H1 (cell line): ENCODE results near the gene FAM53B. TPM values are rescaled to one million over a fixed set of nuclear protein-coding genes. Genes with fewer than 3 reads are reported as not detected.
A peak's percentile ranks its signal among the peaks of the same experiment; 100 is the strongest.

Source experiments
- CTCF ChIA-PET: fragments of 300-600 bp; sonication (Branson Sonifier 250); formaldehyde crosslinking; loops from one replicate; lab custom pipeline; 2021; ENCODE audit not compliant: partially characterized antibody; lab: Charles Lee
- POLR2A ChIA-PET: fragments of 300-600 bp; sonication (Branson Sonifier 250); formaldehyde crosslinking; loops from one replicate; lab custom pipeline; 2021; ENCODE audit warnings: inconsistent platforms; ENCODE audit not compliant: partially characterized antibody; lab: Charles Lee
- DNase-seq, 2 experiments: peaks; one replicate each; pipeline versions ENCODE4 v3.0.0 to v3.0.0-alpha.2; 2010 to 2022; ENCODE audit warnings: low spot score in 2 of 2, low read depth in 1 of 2, mixed read lengths in 1 of 2
- FAIRE-seq: peaks from 2 replicates; lab custom pipeline; 2011; peaks lifted over from hg19 to GRCh38; lab: Jason Lieb, UNC
- H2AFZ ChIP-seq: 2 replicates; pipeline ENCODE4 v1.8.1; 2012; ENCODE audit warnings: low read length, inconsistent platforms
- H2AK5ac ChIP-seq: 2 replicates; pipeline ENCODE4 v1.6.1; 2013; ENCODE audit warnings: low read depth, low read length
- H2BK120ac ChIP-seq: replicated peaks from 2 replicates; pipeline ENCODE3; 2013; ENCODE audit warnings: low read depth, low read length, inconsistent platforms
- H2BK12ac ChIP-seq: 2 replicates; pipeline ENCODE4 v1.6.1; 2013; ENCODE audit warnings: low read depth, low read length
- H2BK15ac ChIP-seq: 2 replicates; pipeline ENCODE4 v1.6.1; 2013; ENCODE audit warnings: low read length
- H2BK20ac ChIP-seq: 2 replicates; pipeline ENCODE4 v1.6.1; 2013; ENCODE audit warnings: low read length
- H2BK5ac ChIP-seq: 2 replicates; pipeline ENCODE4 v1.6.1; 2013; ENCODE audit warnings: low read depth, low read length
- H3K14ac ChIP-seq: 2 replicates; pipeline ENCODE4 v1.6.1; 2013; ENCODE audit warnings: inconsistent platforms; ENCODE audit not compliant: insufficient read length
- H3K18ac ChIP-seq: 2 replicates; pipeline ENCODE4 v1.6.1; 2013; ENCODE audit warnings: low read length; ENCODE audit errors: extremely low read depth
- H3K23ac ChIP-seq: 2 replicates; pipeline ENCODE4 v1.6.1; 2013; ENCODE audit warnings: inconsistent platforms; ENCODE audit not compliant: insufficient read length
- H3K23me2 ChIP-seq: 2 replicates; pipeline ENCODE4 v1.6.1; 2013; ENCODE audit warnings: low read depth, low read length
- H3K27ac ChIP-seq: 2 replicates; pipeline ENCODE4 v1.6.1; 2011; ENCODE audit warnings: low read depth, low read length, inconsistent platforms
- H3K27me3 ChIP-seq, 4 experiments: replicated peaks in 1 of 4; 1 replicate in 1 of 4; 2 replicates in 3 of 4; pipeline versions ENCODE4 v1.6.1 to v1.8.1; 2011 to 2013; ENCODE audit warnings: low read length in 3 of 4, mild to moderate bottlenecking in 3 of 4, inconsistent platforms in 2 of 4, mixed read lengths in 2 of 4, moderate library complexity in 1 of 4; ENCODE audit not compliant: control insufficient read depth in 3 of 4, insufficient read depth in 3 of 4; ENCODE audit errors: extremely low read depth in 1 of 4
- H3K36me3 ChIP-seq, 4 experiments: 2 replicates each; pipeline versions ENCODE4 v1.6.1 to v1.8.1; 2011 to 2013; ENCODE audit warnings: mild to moderate bottlenecking in 4 of 4, low read length in 3 of 4, moderate library complexity in 2 of 4, control low read depth in 1 of 4, inconsistent platforms in 1 of 4; ENCODE audit not compliant: insufficient read depth in 4 of 4, control insufficient read depth in 2 of 4
- H3K4ac ChIP-seq: replicated peaks from 2 replicates; pipeline ENCODE3; 2013; ENCODE audit warnings: low read length, low read depth, mixed read lengths, inconsistent platforms; ENCODE audit not compliant: insufficient read length
- H3K4me1 ChIP-seq, 4 experiments: replicated peaks in 1 of 4; 1 replicate in 1 of 4; 2 replicates in 3 of 4; pipeline versions ENCODE4 v1.6.1 to v1.8.1; 2011 to 2013; ENCODE audit warnings: low read length in 3 of 4, inconsistent platforms in 2 of 4, mixed read lengths in 1 of 4; ENCODE audit not compliant: insufficient read depth in 4 of 4, control insufficient read depth in 3 of 4
- H3K4me2 ChIP-seq, 2 experiments: 2 replicates each; pipeline versions ENCODE4 v1.6.1 to v1.8.1; 2011 to 2013; ENCODE audit warnings: low read depth in 2 of 2, low read length in 2 of 2, control low read depth in 1 of 2, inconsistent platforms in 1 of 2, mild to moderate bottlenecking in 1 of 2; ENCODE audit not compliant: insufficient read depth in 1 of 2
- H3K4me3 ChIP-seq, 4 experiments: fragments of 200-600, 300-600 bp in 1 of 4; sonication (generic), shearing (Covaris generic), sonication (Bioruptor Twin) in 1 of 4; 2 replicates each; pipeline versions ENCODE4 v1.5.1 to v1.8.1; 2011 to 2016; ENCODE audit warnings: low read length in 4 of 4, low read depth in 3 of 4, control low read depth in 2 of 4, inconsistent platforms in 2 of 4, mild to moderate bottlenecking in 2 of 4, mixed read lengths in 1 of 4, moderate library complexity in 1 of 4; ENCODE audit not compliant: insufficient read depth in 2 of 4; ENCODE audit errors: extremely low read depth in 1 of 4
- H3K56ac ChIP-seq: replicated peaks from 2 replicates; pipeline ENCODE3; 2013; ENCODE audit warnings: low read depth, mild to moderate bottlenecking, mixed read lengths, low read length, inconsistent platforms; ENCODE audit not compliant: insufficient read length
- H3K79me1 ChIP-seq: 2 replicates; pipeline ENCODE4 v1.6.1; 2013; ENCODE audit warnings: low read depth, low read length, control low read depth
- H3K79me2 ChIP-seq, 2 experiments: 2 replicates each; pipeline versions ENCODE4 v1.6.1 to v1.8.1; 2012 to 2013; ENCODE audit warnings: low read length in 2 of 2, mild to moderate bottlenecking in 2 of 2, inconsistent platforms in 1 of 2; ENCODE audit not compliant: insufficient read depth in 2 of 2, control insufficient read depth in 1 of 2
- H3K9ac ChIP-seq, 4 experiments: replicated peaks in 1 of 4; 1 replicate in 1 of 4; 2 replicates in 3 of 4; pipeline versions ENCODE4 v1.6.1 to v1.8.1; 2011 to 2013; ENCODE audit warnings: low read depth in 3 of 4, low read length in 3 of 4, control low read depth in 2 of 4, mild to moderate bottlenecking in 2 of 4, moderate library complexity in 2 of 4, inconsistent platforms in 1 of 4; ENCODE audit errors: extremely low read depth in 1 of 4
- H3K9me3 ChIP-seq, 2 experiments: 2 replicates each; pipeline versions ENCODE4 v1.6.1 to v1.8.1; 2012 to 2013; ENCODE audit warnings: mild to moderate bottlenecking in 2 of 2, moderate library complexity in 2 of 2, control low read depth in 1 of 2, inconsistent platforms in 1 of 2, low read depth in 1 of 2, low read length in 1 of 2, mixed read lengths in 1 of 2; ENCODE audit not compliant: insufficient read depth in 2 of 2
- H4K20me1 ChIP-seq, 2 experiments: replicated peaks in 1 of 2; 2 replicates each; pipeline versions ENCODE3 to v1.8.1; 2011 to 2013; ENCODE audit warnings: inconsistent platforms in 2 of 2, low read length in 2 of 2, mild to moderate bottlenecking in 1 of 2; ENCODE audit not compliant: insufficient read depth in 2 of 2, control insufficient read depth in 1 of 2
- H4K5ac ChIP-seq: 2 replicates; pipeline ENCODE4 v1.6.1; 2013; ENCODE audit warnings: low read length, low read depth, mixed read lengths, inconsistent platforms; ENCODE audit not compliant: insufficient read length
- H4K8ac ChIP-seq: 2 replicates; pipeline ENCODE4 v1.8.0; 2013; ENCODE audit warnings: mild to moderate bottlenecking, moderate library complexity, low read length, inconsistent platforms; ENCODE audit not compliant: insufficient read depth; ENCODE audit errors: extremely low read depth
- H4K91ac ChIP-seq: replicated peaks from 2 replicates; pipeline ENCODE3; 2013; ENCODE audit warnings: low read length, mixed read lengths, inconsistent platforms; ENCODE audit not compliant: insufficient read length
- ASH2L ChIP-seq: fragments of 200-600, 300-600 bp; sonication (generic); IDR thresholded peaks from one replicate; pipeline ENCODE4 v1.7.1; 2017; ENCODE audit warnings: low read length
- NANOG ChIP-seq: IDR thresholded peaks from 2 replicates; pipeline ENCODE4 v1.6.1; 2011; ENCODE audit warnings: low read length, low read depth, mild to moderate bottlenecking, inconsistent platforms; ENCODE audit not compliant: insufficient read depth, poor library complexity, severe bottlenecking
- RNF2 ChIP-seq: fragments of 200-900, 300-1000 bp; sonication (generic); IDR thresholded peaks from 2 replicates; pipeline ENCODE4 v1.7.1; 2016; ENCODE audit warnings: borderline replicate concordance, low read depth, mild to moderate bottlenecking, antibody characterized with exemption, low read length; ENCODE audit not compliant: poor library complexity, severe bottlenecking; ENCODE audit errors: missing control alignments
- SIRT6 ChIP-seq: IDR thresholded peaks from one replicate; pipeline ENCODE4 v1.7.1; 2012; ENCODE audit warnings: low read length, inconsistent platforms
- SUZ12 ChIP-seq: fragments of 200-600 bp; sonication (generic); IDR thresholded peaks from 2 replicates; pipeline ENCODE4 v1.6.1; 2012; ENCODE audit warnings: mild to moderate bottlenecking, inconsistent platforms, low read length, moderate library complexity, mixed read lengths
- TAF1 ChIP-seq: IDR thresholded peaks from 2 replicates; pipeline ENCODE4 v1.6.1; 2011; ENCODE audit warnings: mild to moderate bottlenecking, low read depth, low read length
- WGBS, 2 experiments: shearing (Covaris generic) in 1 of 2; methylation state at CpG; one replicate each; pipeline versions ENCODE4 v1.1.6 to v1.1.7; 2013 to 2015; ENCODE audit warnings: low lambda C conversion rate in 2 of 2, mixed read lengths in 2 of 2, inconsistent platforms in 1 of 2, low coverage in 1 of 2, missing lambda C conversion rate in 1 of 2; ENCODE audit not compliant: insufficient replicate concordance in 2 of 2, insufficient coverage in 1 of 2, insufficient read length in 1 of 2; ENCODE audit errors: extremely low coverage in 1 of 2, missing lambda C conversion rate in 1 of 2; 5-methylcytosine and 5-hydroxymethylcytosine counted together
- polyA plus RNA-seq, 7 experiments: library from polyadenylated mRNA; depleted of rRNA in 3 of 7; stranded (reverse) in 5 of 7; unstranded in 2 of 7; fragments of >200 nt in 5 of 7; fragments of 200-250 nt in 2 of 7; gene quantifications; 1 replicate in 5 of 7; 2 replicates in 1 of 7; 4 replicates in 1 of 7; pipeline versions ENCODE4 v1.2.1 to v1.2.3, GENCODE V29; 2011 to 2013; ENCODE audit warnings: missing spikeins in 2 of 7, mixed read lengths in 2 of 7
- total RNA-seq: library from RNA; stranded (reverse); fragmentation: NEBNext Ultra II Directional; extraction: Animal tissue kit (Norgen Biotek cat#: 25700); gene quantifications from 2 replicates; pipeline ENCODE4 v1.2.1, GENCODE V29; 2021
- TF ChIP-seq, protein P1 (sequence below), 3 experiments: IDR thresholded peaks; 1 replicate in 2 of 3; 2 replicates in 1 of 3; pipeline versions ENCODE4 v1.5.1 to v1.6.1; 2011; ENCODE audit warnings: low read length in 3 of 3, mild to moderate bottlenecking in 3 of 3, inconsistent platforms in 2 of 3, low read depth in 1 of 3, moderate library complexity in 1 of 3; ENCODE audit not compliant: insufficient read depth in 1 of 3; ENCODE audit errors: control extremely low read depth in 1 of 3

FAM53B gene
- total and polyA plus RNA-seq, 2 of the 8 experiments (the other 6 are each of a cell fraction or from before 2014, with no cell fraction given), result 5.3 to 14.4 TPM

DNA sequence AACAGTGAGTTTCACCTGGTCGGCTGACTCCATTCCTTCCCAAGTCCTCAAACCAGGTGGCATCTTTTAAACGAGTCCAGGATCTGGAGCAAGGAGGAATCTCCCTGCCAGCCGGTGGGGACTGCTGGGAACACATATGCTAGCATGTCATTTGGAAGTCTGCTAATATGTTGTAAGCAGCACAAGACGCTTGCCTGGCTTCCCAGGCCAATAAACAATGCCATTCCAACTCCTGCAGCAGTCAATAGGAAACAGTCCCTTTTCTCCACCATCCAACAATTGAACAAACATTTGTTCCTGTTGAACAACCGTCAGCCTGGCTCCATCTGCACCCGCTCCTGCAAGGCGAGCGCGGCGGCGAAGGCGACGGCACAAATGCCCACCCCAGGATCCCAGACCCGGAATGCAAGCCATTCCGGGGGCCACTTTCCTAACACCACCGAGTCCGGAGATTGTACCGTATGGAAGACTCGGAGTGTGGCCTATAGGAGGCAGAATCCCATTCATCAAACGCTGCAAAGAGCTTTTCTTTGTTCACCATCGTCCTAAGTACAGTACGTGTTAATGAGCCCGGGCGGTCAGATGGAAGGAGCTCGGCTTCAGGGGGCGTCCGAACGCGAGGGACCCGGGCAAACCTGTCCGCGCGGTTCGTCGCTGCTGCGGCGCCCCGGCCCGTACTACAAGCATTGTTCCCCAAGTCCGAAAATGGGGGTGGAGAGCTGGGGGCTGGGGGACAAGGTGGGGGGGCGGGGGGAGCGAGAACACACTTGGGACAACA, 1.6 kb downstream of the FAM53B start:
- ChIA-PET POLR2A (interaction anchor here (0.9 to 2.8 kb wide), 2 partner anchors 14 to 110 kb away, joined by 3 to 11 read pairs; no protein-coding TSS in a partner anchor), CTCF (interaction anchor here (0.5 to 5.3 kb wide), 29 partner anchors 13 to 624 kb away, joined by 3 to 86 read pairs (median 6); no protein-coding TSS in a partner anchor)
- no peak overlapping the region; the same call in 1 of the 2 replicates for H2AK5ac ChIP-seq
- H3K27ac ChIP-seq, result no peak overlapping the region
- no peak overlapping the region for H3K56ac ChIP-seq
- H4K8ac ChIP-seq, result 0 out of 2 replicates have a peak overlapping the region, but pooled peaks have one; percentile 23
- H3K18ac ChIP-seq, result peak overlapping the region; percentile 66; the same call in 1 of the 2 replicates
- H2BK15ac ChIP-seq, result peak overlapping the region; percentile 62; the same call in 1 of the 2 replicates
- H3K9ac ChIP-seq, result peak overlapping the region in 2 of 4 experiments; percentile 25 to 26; a peak in 3 of 7 replicates
- no peak overlapping the region for H3K23ac ChIP-seq
- H2BK12ac ChIP-seq, result 0 out of 2 replicates have a peak overlapping the region, but pooled peaks have one; percentile 35
- H3K14ac ChIP-seq, result no peak overlapping the region
- 7% methylated on average over 42 of the region's 42 CpGs; no CpG with 5 or more reads in 1 of the 2 experiments for WGBS, 2 experiments
- peak overlapping the region; percentile 90 to 91 for H3K4me2 ChIP-seq
- peaks cover 5% of the 10 kb centered on the region; the same call in 1 of the 2 replicates for H3K79me1 ChIP-seq
- FAIRE-seq (no peak), DNase-seq (no peak)
- H3K23me2 ChIP-seq, result peaks cover 14% of the 10 kb centered on the region
- peaks cover 0 to 4% of the 10 kb centered on the region in 2 experiments; a peak in 2 of 4 replicates for H3K79me2 ChIP-seq
- no peak overlapping the region for H3K4ac ChIP-seq
- H2BK5ac ChIP-seq, result no peak overlapping the region
- H4K91ac ChIP-seq, result no peak overlapping the region
- H4K20me1 ChIP-seq, result peaks cover 7 to 16% of the 10 kb centered on the region in 2 experiments
- H2BK20ac ChIP-seq, result peak overlapping the region; percentile 34; the same call in 1 of the 2 replicates
- H2AFZ ChIP-seq, result no peak overlapping the region
- H2BK120ac ChIP-seq, result peak overlapping the region; percentile 65
- H3K27me3 ChIP-seq, result peaks cover 1 to 21% (median 14%) of the 10 kb centered on the region in 4 experiments; a peak in 6 of 7 replicates
- peak overlapping the region; percentile 55 to 78 (median 70) for H3K4me3 ChIP-seq
- H3K36me3 ChIP-seq, result no peaks in the 10 kb centered on the region; a peak in 1 of 8 replicates
- H4K5ac ChIP-seq, result no peak overlapping the region
- peaks cover 21 to 33% (median 26%) of the 10 kb centered on the region in 4 experiments for H3K4me1 ChIP-seq
- H3K9me3 ChIP-seq, result no peaks in the 10 kb centered on the region
- TF ChIP-seq RNF2, result peak; percentile 15
- peak; percentile 29; the same call in 1 of the 2 replicates for TF ChIP-seq SUZ12
- TF ChIP-seq TAF1, result 0 out of 2 replicates have a peak, but pooled peaks have one; percentile 13
- TF ChIP-seq NANOG, result peak; percentile 25
- peak; percentile 49 for TF ChIP-seq ASH2L
- TF ChIP-seq, protein P1, sequence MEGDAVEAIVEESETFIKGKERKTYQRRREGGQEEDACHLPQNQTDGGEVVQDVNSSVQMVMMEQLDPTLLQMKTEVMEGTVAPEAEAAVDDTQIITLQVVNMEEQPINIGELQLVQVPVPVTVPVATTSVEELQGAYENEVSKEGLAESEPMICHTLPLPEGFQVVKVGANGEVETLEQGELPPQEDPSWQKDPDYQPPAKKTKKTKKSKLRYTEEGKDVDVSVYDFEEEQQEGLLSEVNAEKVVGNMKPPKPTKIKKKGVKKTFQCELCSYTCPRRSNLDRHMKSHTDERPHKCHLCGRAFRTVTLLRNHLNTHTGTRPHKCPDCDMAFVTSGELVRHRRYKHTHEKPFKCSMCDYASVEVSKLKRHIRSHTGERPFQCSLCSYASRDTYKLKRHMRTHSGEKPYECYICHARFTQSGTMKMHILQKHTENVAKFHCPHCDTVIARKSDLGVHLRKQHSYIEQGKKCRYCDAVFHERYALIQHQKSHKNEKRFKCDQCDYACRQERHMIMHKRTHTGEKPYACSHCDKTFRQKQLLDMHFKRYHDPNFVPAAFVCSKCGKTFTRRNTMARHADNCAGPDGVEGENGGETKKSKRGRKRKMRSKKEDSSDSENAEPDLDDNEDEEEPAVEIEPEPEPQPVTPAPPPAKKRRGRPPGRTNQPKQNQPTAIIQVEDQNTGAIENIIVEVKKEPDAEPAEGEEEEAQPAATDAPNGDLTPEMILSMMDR (IDR thresholded peaks at IDR 0.05; ENCODE audit: control extremely low read depth in 1 of 3, insufficient read depth in 1 of 3, low read depth in 1 of 3, low read length in 3 of 3), result peak in 2 of 3 experiments; percentile 7 to 29; a peak in 3 of 4 replicates
- TF ChIP-seq SIRT6, result no peak
